ENCODE results near the gene ZNF224. TPM values are rescaled to one million over a fixed set of nuclear protein-coding genes. Genes with fewer than 3 reads are reported as not detected.
A peak's percentile ranks its signal among the peaks of the same experiment; 100 is the strongest.

ZNF224 gene
- total RNA-seq = 10 to 100 TPM; 33.7 to 34.9 TPM

DNA sequence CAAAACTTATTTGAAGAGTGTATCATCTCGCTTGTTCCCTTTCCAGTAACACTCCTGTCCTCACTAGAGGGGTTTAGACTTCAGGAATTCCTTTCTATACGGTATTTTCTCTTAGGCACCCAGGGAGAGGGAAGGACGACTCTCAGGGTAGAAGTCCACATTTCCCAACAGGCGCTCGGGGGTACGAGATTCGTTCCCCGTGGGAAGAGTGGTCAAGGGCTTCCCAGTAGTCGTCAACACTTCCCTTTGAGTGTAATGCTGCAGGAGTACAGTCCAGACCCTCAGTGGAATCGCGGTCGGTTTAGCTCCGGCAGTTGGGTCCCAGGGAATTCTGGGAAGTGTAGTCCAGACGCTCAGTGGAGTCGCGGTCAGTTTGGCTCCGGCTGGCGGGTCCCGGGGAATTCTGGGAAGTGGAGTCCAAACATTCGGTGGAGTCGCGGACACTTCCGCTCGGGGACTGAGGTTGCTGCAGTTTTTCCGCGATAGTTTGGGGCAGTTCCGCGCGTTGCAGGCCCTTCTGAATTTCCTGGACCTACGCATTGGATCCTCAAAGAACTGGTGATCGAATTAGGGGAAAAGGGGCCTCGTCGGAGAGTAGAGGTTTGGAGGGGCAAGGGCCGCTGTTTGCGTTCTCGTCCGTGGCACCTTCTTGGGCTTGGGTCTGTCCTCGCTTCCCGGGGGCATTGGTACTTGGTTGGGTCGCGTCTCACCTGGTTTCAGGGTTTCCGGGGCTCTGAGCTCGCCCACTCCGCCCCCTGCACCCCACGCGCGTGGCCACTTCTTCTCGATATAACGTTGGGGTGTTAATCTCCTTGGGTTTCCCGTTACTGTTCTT lies at the start of gene ZNF224:
Gene ZNF224, plus strand, starts transcription at position 431 of the 835 bp plus-strand sequence. CDS start 3,513 bp downstream, outside the sequence.
- TF ChIP-seq CTCF (IDR thresholded peaks at IDR 0.05) = no peak
- Histone ChIP-seq H3K27me3 (replicated peaks; ENCODE audit: insufficient read depth) (no peaks in the 10 kb centered on the region), H3K4me3 (peak within 1 kb of the TSS; percentile 88), H3K4me1 (ENCODE audit: control insufficient read depth in 1 of 2, low read depth in 2 of 2) (peaks cover 8 to 12% of the 10 kb centered on the region in 2 donors), H3K36me3 (peaks cover 20% of the 10 kb centered on the region), H3K27ac (peak within 1 kb of the TSS; percentile 51 to 64), H3K9me3 (no peaks in the 10 kb centered on the region)
- ATAC-seq (ENCODE audit: insufficient number of reproducible peaks, low FRiP score, low read depth) (peak; percentile 86), DNase-seq (ENCODE audit: low spot score) (peak; percentile 72)

DNA sequence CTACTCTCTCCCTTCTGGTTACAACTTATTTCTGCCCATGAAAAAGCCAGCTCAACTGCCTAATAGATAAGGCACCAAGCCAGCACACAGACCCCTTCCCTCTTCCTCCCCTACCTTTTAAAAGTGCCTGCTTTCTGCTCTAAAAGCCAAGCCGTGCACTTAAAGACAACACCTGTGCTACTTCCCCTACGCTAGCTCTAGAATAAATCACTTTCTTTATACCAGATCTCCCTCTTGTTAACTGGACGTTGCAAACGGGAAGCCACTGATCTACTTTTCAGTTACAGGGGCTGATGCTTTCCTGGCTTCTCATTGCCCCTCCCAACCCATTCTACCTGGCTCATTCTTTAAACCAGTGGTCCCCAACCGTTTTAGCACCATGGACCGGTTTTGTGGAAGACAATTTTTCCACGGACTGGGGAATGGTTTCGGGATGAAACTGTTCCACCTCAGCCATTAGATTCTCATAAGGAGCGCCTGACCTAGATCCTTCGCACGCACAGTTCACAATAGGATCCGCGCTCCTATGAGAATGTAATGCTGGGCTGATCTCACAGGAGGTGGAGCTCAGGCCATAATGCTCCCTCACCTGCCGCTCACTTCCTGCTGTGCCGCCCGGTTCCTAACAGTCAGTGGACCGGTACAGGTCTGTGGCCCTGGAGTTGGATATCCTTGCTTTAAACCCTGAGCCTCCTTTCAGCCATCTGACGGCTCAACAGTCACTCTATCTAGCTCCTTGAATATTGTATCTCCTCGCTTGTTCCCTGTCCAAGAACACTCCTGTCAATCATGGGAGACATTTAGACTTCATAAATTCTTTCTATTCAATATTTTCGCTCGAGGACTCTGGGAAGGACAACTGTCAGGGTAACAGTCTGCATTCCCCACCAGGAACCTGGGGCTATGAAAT lies 43.2 kb upstream of the ZNF224 start:
- TF ChIP-seq CTCF (IDR thresholded peaks at IDR 0.05) = no peak
- Histone ChIP-seq H3K27ac (no peak overlapping the region), H3K4me3 (peak overlapping the region; percentile 76), H3K36me3 (peaks cover 10% of the 10 kb centered on the region), H3K4me1 (ENCODE audit: control insufficient read depth in 1 of 2, low read depth in 2 of 2) (peaks cover 5 to 16% of the 10 kb centered on the region in 2 donors), H3K27me3 (replicated peaks; ENCODE audit: insufficient read depth) (no peaks in the 10 kb centered on the region), H3K9me3 (no peaks in the 10 kb centered on the region)
- ATAC-seq (ENCODE audit: insufficient number of reproducible peaks, low FRiP score, low read depth) (no peak), DNase-seq (ENCODE audit: low spot score) (no peak)

DNA sequence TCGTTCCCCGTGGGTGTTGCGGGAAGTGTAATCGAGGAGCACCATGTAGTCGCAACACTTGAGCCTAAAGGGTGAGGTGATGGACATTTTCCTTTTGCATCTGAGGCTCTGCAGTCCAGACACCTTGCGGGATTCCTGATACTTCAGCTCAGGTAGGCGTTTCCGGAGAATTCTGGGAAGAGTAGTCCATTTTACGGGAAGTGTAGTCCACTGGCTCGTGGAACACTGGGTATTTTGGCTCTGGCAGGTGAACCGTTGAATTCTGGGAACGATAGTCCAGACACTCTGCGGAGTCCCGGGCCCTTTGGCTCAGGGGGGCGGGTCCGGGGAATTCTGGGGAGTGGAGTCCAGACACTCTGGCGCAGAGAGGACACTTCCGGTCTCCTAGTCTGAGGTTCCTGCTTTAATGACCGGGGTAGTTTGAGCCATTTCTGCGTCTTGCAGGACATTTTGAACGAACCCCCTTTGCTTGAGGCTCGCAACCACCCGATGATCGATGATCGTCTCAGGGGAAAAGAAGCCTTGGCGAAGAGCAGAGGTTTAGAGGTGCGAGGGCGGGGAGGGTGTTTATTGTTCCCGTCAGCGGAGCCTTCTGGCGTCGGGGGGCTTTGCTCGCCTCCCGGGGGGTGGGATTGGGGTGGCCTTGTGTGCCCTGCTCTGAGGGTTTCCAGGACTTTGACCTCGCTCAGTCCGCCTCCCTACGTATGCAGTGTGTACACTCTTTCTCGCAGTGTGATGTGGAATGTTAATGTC lies 42.3 kb upstream of the ZNF224 start, which contains the start of gene ZNF223:
Gene ZNF223, plus strand, starts transcription at position 387 of the 753 bp plus-strand sequence. CDS start 3,141 bp downstream, outside the sequence.
- H3K36me3 ChIP-seq = peaks cover 15% of the 10 kb centered on the region
- DNase-seq (ENCODE audit: low spot score) = peak; percentile 80
- H3K27ac ChIP-seq = peak within 1 kb of the TSS; percentile 55 to 56
- no peak for TF ChIP-seq CTCF (IDR thresholded peaks at IDR 0.05)
- H3K4me3 ChIP-seq = peak within 1 kb of the TSS; percentile 76
- H3K9me3 ChIP-seq = no peaks in the 10 kb centered on the region
- H3K27me3 ChIP-seq (replicated peaks; ENCODE audit: insufficient read depth) = no peaks in the 10 kb centered on the region
- peaks cover 5 to 16% of the 10 kb centered on the region in 2 donors for H3K4me1 ChIP-seq (ENCODE audit: control insufficient read depth in 1 of 2, low read depth in 2 of 2)
- ATAC-seq (ENCODE audit: insufficient number of reproducible peaks, low FRiP score, low read depth) = peak; percentile 91

DNA sequence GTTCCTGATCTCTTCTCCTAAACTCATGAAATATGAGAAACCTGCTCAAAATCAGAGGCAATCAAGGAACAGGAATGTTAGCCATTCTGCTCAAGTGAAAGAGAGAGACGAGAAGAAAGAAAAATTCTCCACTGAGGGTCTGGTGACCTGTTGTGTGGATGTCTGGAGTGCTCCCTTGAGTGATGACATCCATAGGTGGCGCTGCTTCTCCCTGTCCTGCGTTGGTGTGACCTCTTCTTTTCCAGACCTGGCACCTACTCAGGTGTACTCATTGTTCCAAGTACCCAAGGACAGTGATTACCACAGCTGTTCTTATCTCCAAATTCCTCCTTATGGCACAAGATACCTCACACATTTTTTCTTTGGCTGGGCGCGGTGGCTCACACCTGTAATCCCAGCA lies 38.3 kb upstream of the ZNF224 start:
- ATAC-seq (ENCODE audit: insufficient number of reproducible peaks, low FRiP score, low read depth) (no peak), DNase-seq (ENCODE audit: low spot score) (no peak)
- no peaks in the 10 kb centered on the region for H3K9me3 ChIP-seq
- H3K27ac ChIP-seq = no peak overlapping the region
- peaks cover 5 to 16% of the 10 kb centered on the region in 2 donors for H3K4me1 ChIP-seq (ENCODE audit: control insufficient read depth in 1 of 2, low read depth in 2 of 2)
- peaks cover 36% of the 10 kb centered on the region for H3K36me3 ChIP-seq
- no peak for TF ChIP-seq CTCF (IDR thresholded peaks at IDR 0.05)
- no peak overlapping the region for H3K4me3 ChIP-seq
- no peaks in the 10 kb centered on the region for H3K27me3 ChIP-seq (replicated peaks; ENCODE audit: insufficient read depth)

Measured in thoracic aorta (tissue), 2 donors.